Panc1 (cell line): ENCODE data around the gene DEPP1. TPM values are rescaled to one million over a fixed set of nuclear protein-coding genes. Genes with fewer than 3 reads are reported as not detected.

Experiments
- ATAC-seq: fragments of 200-7000 bp; cut with Tn5 transposase; 2 replicates; pipeline ENCODE4 v1.9.1; 2020; ENCODE audit warnings: mild to moderate bottlenecking, moderate library complexity
- BruUV-seq: library from RNA; stranded (reverse); fragments of 400-500 nt; replicated peaks from 2 replicates; lab custom pipeline; 2021; lab: Mats Ljungman, UMichigan
- CTCF ChIA-PET: fragments of 300-600 bp; sonication (Branson Sonifier 250); formaldehyde crosslinking; loops from one replicate; lab custom pipeline; 2022; ENCODE audit warnings: antibody characterized with exemption; lab: Charles Lee
- POLR2A ChIA-PET: fragments of 300-600 bp; sonication (Branson Sonifier 250); formaldehyde crosslinking; loops from one replicate; lab custom pipeline; 2022; ENCODE audit warnings: antibody characterized with exemption; lab: Charles Lee
- DNase-seq: peaks from one replicate; pipeline ENCODE4 v3.0.0-alpha.2; 2010; ENCODE audit warnings: low read depth, low spot score
- H3K27ac ChIP-seq: 2 replicates; pipeline ENCODE4 v1.5.1; 2011; ENCODE audit warnings: mild to moderate bottlenecking, low read length, inconsistent platforms
- H3K27me3 ChIP-seq: fragments of 200-500 bp; sonication (Bioruptor generic); 2 replicates; pipeline ENCODE4 v1.6.0; 2014; ENCODE audit warnings: low read length, inconsistent platforms; ENCODE audit not compliant: control insufficient read depth, insufficient read depth
- H3K36me3 ChIP-seq: fragments of 200-500 bp; sonication (Bioruptor generic); 2 replicates; pipeline ENCODE4 v1.5.1; 2014; ENCODE audit warnings: inconsistent platforms, mild to moderate bottlenecking, low read length, moderate library complexity; ENCODE audit not compliant: control insufficient read depth, insufficient read depth
- H3K4me1 ChIP-seq: 2 replicates; pipeline ENCODE4 v1.5.1; 2011; ENCODE audit warnings: inconsistent platforms, mild to moderate bottlenecking, low read length, moderate library complexity; ENCODE audit not compliant: control insufficient read depth, insufficient read depth
- H3K4me3 ChIP-seq, 2 experiments: 2 replicates each; pipeline ENCODE4 v1.5.1; 2011 to 2012; ENCODE audit warnings: low read depth in 2 of 2, low read length in 2 of 2, mild to moderate bottlenecking in 2 of 2, inconsistent platforms in 1 of 2, moderate library complexity in 1 of 2
- H3K9me3 ChIP-seq: fragments of 200-500 bp; sonication (Bioruptor generic); 2 replicates; pipeline ENCODE4 v1.5.1; 2014; ENCODE audit warnings: low read depth, mild to moderate bottlenecking, inconsistent platforms, low read length, moderate library complexity; ENCODE audit not compliant: control insufficient read depth, insufficient read depth
- POLR2AphosphoS5 ChIP-seq: IDR thresholded peaks from 2 replicates; pipeline ENCODE4 v1.6.1; 2012; ENCODE audit warnings: mild to moderate bottlenecking, low read depth, low read length, moderate library complexity
- REST ChIP-seq, 2 experiments: IDR thresholded peaks; 2 replicates each; pipeline ENCODE4 v1.6.1; 2011 to 2012; ENCODE audit warnings: low read depth in 2 of 2, control low read depth in 1 of 2, low read length in 1 of 2, mild to moderate bottlenecking in 1 of 2, moderate library complexity in 1 of 2; ENCODE audit not compliant: insufficient read depth in 1 of 2
- SIN3A ChIP-seq: IDR thresholded peaks from 2 replicates; pipeline ENCODE4 v1.6.1; 2012; ENCODE audit warnings: low read depth, mild to moderate bottlenecking, low read length, moderate library complexity, borderline replicate concordance; ENCODE audit not compliant: insufficient read depth
- TCF7L2 ChIP-seq: IDR thresholded peaks from 2 replicates; pipeline ENCODE4 v1.6.1; 2011; ENCODE audit warnings: mild to moderate bottlenecking, low read depth, low read length, inconsistent platforms
- in situ Hi-C: cut with HindIII; loops from 2 replicates; pipeline ENCODE4 v1.10.0; 2016; ENCODE audit warnings: low sequenced_read_pairs, low pct_unique_long_range_greater_than_20kb
- intact Hi-C: fragments of 100-400 bp; cut with micrococcal nuclease; formaldehyde crosslinking; loops from one replicate; pipeline ENCODE4 v1.10.0; 2022; ENCODE audit not compliant: unreplicated experiment
- total RNA-seq: library from RNA; stranded (reverse); gene quantifications from one replicate; pipeline ENCODE4 v1.2.1, GENCODE V29; 2021; ENCODE audit not compliant: unreplicated experiment
- TF ChIP-seq, protein P1 (sequence below): fragments of 450-650 bp; IDR thresholded peaks from 2 replicates; pipeline ENCODE4 v1.5.1; 2017; ENCODE audit warnings: mild to moderate bottlenecking

DEPP1 gene
- total RNA-seq, 1 experiment from 2014 or later = 16.6 TPM

DNA sequence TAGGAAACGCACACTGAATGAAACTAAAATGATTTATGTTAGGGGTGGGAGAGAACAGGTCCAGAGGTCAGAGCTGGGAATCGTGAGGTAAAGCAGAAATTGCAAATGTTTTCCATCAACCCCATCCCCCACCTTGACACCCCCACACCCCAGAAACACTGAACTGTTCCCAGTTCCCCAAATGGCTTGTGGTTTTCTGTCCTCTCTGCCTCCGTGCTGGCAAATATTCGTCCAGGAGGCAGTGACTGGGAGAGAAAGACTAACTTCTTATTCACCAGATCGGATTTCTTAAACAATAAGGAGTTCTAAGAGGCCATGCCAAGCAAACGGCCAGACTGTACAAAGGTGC, 19.7 kb downstream of the DEPP1 start:
- BruUV-seq = TSS peak; percentile 79
- Histone ChIP-seq H3K9me3 (no peaks in the 10 kb centered on the region), H3K4me1 (peaks cover 33% of the 10 kb centered on the region), H3K27ac (peak overlapping the region; percentile 85), H3K27me3 (no peaks in the 10 kb centered on the region), H3K36me3 (no peaks in the 10 kb centered on the region), H3K4me3 (peak overlapping the region; percentile 73 to 78)
- POLR2A ChIA-PET = no interaction called here
- TF ChIP-seq POLR2AphosphoS5 (no peak), REST (IDR thresholded peaks at IDR 0.05; ENCODE audit: insufficient read depth in 1 of 2, low read depth in 2 of 2, low read length in 1 of 2) (no peak), SIN3A (no peak), TCF7L2 (no peak)
- TF ChIP-seq, protein P1, sequence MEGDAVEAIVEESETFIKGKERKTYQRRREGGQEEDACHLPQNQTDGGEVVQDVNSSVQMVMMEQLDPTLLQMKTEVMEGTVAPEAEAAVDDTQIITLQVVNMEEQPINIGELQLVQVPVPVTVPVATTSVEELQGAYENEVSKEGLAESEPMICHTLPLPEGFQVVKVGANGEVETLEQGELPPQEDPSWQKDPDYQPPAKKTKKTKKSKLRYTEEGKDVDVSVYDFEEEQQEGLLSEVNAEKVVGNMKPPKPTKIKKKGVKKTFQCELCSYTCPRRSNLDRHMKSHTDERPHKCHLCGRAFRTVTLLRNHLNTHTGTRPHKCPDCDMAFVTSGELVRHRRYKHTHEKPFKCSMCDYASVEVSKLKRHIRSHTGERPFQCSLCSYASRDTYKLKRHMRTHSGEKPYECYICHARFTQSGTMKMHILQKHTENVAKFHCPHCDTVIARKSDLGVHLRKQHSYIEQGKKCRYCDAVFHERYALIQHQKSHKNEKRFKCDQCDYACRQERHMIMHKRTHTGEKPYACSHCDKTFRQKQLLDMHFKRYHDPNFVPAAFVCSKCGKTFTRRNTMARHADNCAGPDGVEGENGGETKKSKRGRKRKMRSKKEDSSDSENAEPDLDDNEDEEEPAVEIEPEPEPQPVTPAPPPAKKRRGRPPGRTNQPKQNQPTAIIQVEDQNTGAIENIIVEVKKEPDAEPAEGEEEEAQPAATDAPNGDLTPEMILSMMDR = no peak
- in situ Hi-C loops (no loop called here), intact Hi-C loops (no loop called here)
- CTCF ChIA-PET = no interaction called here
- ATAC-seq (no peak), DNase-seq (no peak)

GRCh38 chr10:44958196-44958897, 20.3 kb downstream of the DEPP1 start:
- Histone ChIP-seq H3K27ac (peak overlapping the region; percentile 85), H3K9me3 (no peaks in the 10 kb centered on the region), H3K4me3 (peak overlapping the region; percentile 73 to 78), H3K4me1 (peaks cover 28% of the 10 kb centered on the region), H3K36me3 (no peaks in the 10 kb centered on the region), H3K27me3 (no peaks in the 10 kb centered on the region)
- DNase-seq (no peak), ATAC-seq (no peak)
- intact Hi-C loops = no loop called here
- no TSS peak for BruUV-seq
- in situ Hi-C loops = no loop called here
- ChIA-PET POLR2A (no interaction called here), CTCF (no interaction called here)
- TF ChIP-seq, protein P1 = no peak
